ENCODE results near the gene ERC1.

ERC1 gene

GRCh38 chr12:1500095-1500801, 509.2 kb downstream of the ERC1 start:
- Histone ChIP-seq H3K27ac (no peak overlapping the region), H3K4me3 (no peak overlapping the region), H3K9ac (ENCODE audit: insufficient read length) (no peak overlapping the region), H3K9me3 (ENCODE audit: low read depth, low read length) (no peaks in the 10 kb centered on the region), H3K36me3 (ENCODE audit: insufficient read depth, low read length) (no peaks in the 10 kb centered on the region)
- TF ChIP-seq POLR2AphosphoS5 (IDR thresholded peaks at IDR 0.05; ENCODE audit: borderline replicate concordance, low read depth, low read length): no peak
- no peak for TF ChIP-seq FOXP2 (optimal IDR thresholded peaks at IDR 0.05; ENCODE audit: control extremely low read depth, extremely low read length, insufficient read depth)
- no peak for TF ChIP-seq EZH2 (IDR thresholded peaks at IDR 0.05)
- no peak for DNase-seq (ENCODE audit: low read depth, low spot score)

GRCh38 chr12:1501001-1501400, 510.0 kb downstream of the ERC1 start:
- no peak overlapping the region for H3K9ac ChIP-seq (ENCODE audit: insufficient read length)
- TF ChIP-seq FOXP2 (optimal IDR thresholded peaks at IDR 0.05; ENCODE audit: control extremely low read depth, extremely low read length, insufficient read depth) (no peak), POLR2AphosphoS5 (IDR thresholded peaks at IDR 0.05; ENCODE audit: borderline replicate concordance, low read depth, low read length) (no peak), EZH2 (IDR thresholded peaks at IDR 0.05) (no peak)
- H3K9me3 ChIP-seq (ENCODE audit: low read depth, low read length): no peaks in the 10 kb centered on the region
- no peak overlapping the region for H3K4me3 ChIP-seq
- H3K27ac ChIP-seq: no peak overlapping the region
- no peak for DNase-seq (ENCODE audit: low read depth, low spot score)
- H3K36me3 ChIP-seq (ENCODE audit: insufficient read depth, low read length): no peaks in the 10 kb centered on the region

DNA sequence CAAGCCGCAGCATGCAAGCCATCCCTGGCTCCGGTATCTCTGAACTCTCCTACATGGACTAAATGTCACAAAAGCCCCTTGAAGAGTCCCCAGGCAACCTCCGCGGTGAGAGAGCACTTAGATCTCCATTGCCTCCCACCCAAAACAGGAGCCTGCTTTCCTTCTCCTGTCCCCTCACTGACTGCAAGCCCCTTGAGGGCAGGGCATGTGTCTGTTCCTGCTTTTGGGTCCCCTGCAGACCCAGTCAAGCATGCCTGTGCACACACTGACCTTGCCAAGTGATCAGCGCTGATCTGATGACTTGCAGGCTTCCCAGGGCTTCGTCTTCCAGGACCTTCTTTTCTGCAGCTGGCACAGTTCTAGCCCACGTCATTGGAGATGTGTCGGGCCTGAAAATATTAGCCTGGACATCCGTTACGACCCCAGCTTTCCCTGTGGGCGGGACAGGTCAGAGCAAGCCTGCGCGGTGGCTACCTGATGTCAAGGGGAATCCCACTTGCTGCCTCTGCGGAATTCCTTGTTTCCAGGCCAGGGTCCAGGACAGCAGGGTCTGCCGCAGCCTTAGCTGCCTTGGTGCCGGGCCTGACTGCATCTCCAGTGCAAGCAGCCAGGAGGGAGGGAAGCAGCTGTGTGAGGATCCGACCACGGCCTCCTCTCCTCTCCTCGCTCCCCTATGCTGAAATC, 510.8 kb downstream of the ERC1 start:
- DNase-seq (ENCODE audit: low read depth, low spot score): no peak
- TF ChIP-seq POLR2AphosphoS5 (IDR thresholded peaks at IDR 0.05; ENCODE audit: borderline replicate concordance, low read depth, low read length) (no peak), EZH2 (IDR thresholded peaks at IDR 0.05) (no peak), FOXP2 (optimal IDR thresholded peaks at IDR 0.05; ENCODE audit: control extremely low read depth, extremely low read length, insufficient read depth) (no peak)
- H3K36me3 ChIP-seq (ENCODE audit: insufficient read depth, low read length): no peaks in the 10 kb centered on the region
- H3K9me3 ChIP-seq (ENCODE audit: low read depth, low read length): no peaks in the 10 kb centered on the region
- no peak overlapping the region for H3K4me3 ChIP-seq
- H3K9ac ChIP-seq (ENCODE audit: insufficient read length): no peak overlapping the region
- no peak overlapping the region for H3K27ac ChIP-seq

DNA sequence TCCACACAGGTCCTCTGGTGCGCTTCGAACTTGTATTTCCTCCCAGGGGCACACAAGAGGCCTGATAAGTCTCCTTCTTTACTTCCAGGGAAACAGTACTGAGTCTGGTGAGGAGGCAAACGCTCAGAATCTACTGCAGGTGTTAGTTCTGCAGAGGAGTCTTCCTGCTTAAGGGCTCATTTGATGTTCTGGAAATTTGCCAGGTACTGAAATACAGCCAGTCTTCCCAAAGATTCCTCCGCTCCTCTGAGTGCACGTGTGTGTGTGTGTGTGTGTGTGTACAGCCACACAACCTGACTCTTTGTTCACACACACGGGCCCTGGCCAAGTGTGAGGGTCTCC, 511.3 kb downstream of the ERC1 start:
- TF ChIP-seq POLR2AphosphoS5 (IDR thresholded peaks at IDR 0.05; ENCODE audit: borderline replicate concordance, low read depth, low read length) (no peak), FOXP2 (optimal IDR thresholded peaks at IDR 0.05; ENCODE audit: control extremely low read depth, extremely low read length, insufficient read depth) (no peak), EZH2 (IDR thresholded peaks at IDR 0.05) (no peak)
- no peaks in the 10 kb centered on the region for H3K9me3 ChIP-seq (ENCODE audit: low read depth, low read length)
- H3K36me3 ChIP-seq (ENCODE audit: insufficient read depth, low read length): no peaks in the 10 kb centered on the region
- H3K4me3 ChIP-seq: no peak overlapping the region
- H3K9ac ChIP-seq (ENCODE audit: insufficient read length): no peak overlapping the region
- no peak for DNase-seq (ENCODE audit: low read depth, low spot score)
- H3K27ac ChIP-seq: no peak overlapping the region

DNA sequence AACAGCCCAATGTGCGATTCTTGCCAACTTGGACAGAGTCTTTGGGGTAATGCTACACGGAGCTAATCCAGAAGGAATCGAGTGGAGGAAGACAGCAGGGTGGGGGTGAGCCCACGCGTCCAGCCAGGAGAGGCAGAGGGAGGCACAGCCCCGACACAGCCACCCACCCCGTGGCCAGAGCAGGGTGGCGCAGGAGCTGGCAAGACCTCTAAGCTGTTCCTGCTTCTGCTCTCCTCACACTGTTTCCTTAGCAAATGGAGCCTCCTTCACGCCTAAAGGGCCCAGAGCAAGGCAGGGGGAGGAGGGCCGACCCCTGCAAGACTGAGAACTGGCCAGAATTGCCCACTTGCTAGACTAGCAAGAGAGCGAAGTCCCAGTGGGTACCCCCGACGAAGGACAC, 511.8 kb downstream of the ERC1 start:
- H3K4me3 ChIP-seq: no peak overlapping the region
- no peak for DNase-seq (ENCODE audit: low read depth, low spot score)
- no peaks in the 10 kb centered on the region for H3K36me3 ChIP-seq (ENCODE audit: insufficient read depth, low read length)
- H3K27ac ChIP-seq: no peak overlapping the region
- no peaks in the 10 kb centered on the region for H3K9me3 ChIP-seq (ENCODE audit: low read depth, low read length)
- no peak overlapping the region for H3K9ac ChIP-seq (ENCODE audit: insufficient read length)
- TF ChIP-seq POLR2AphosphoS5 (IDR thresholded peaks at IDR 0.05; ENCODE audit: borderline replicate concordance, low read depth, low read length): no peak
- TF ChIP-seq EZH2 (IDR thresholded peaks at IDR 0.05): no peak

GRCh38 chr12:1503281-1503711, 512.3 kb downstream of the ERC1 start:
- DNase-seq (ENCODE audit: low read depth, low spot score): no peak
- H3K27ac ChIP-seq: no peak overlapping the region
- no peak overlapping the region for H3K9ac ChIP-seq (ENCODE audit: insufficient read length)
- H3K9me3 ChIP-seq (ENCODE audit: low read depth, low read length): no peaks in the 10 kb centered on the region
- H3K4me3 ChIP-seq: no peak overlapping the region
- TF ChIP-seq POLR2AphosphoS5 (IDR thresholded peaks at IDR 0.05; ENCODE audit: borderline replicate concordance, low read depth, low read length) (no peak), EZH2 (IDR thresholded peaks at IDR 0.05) (no peak), FOXP2 (optimal IDR thresholded peaks at IDR 0.05; ENCODE audit: control extremely low read depth, extremely low read length, insufficient read depth) (no peak)
- H3K36me3 ChIP-seq (ENCODE audit: insufficient read depth, low read length): no peaks in the 10 kb centered on the region

GRCh38 chr12:1504304-1504894, 513.4 kb downstream of the ERC1 start:
- Histone ChIP-seq H3K27ac (no peak overlapping the region), H3K36me3 (ENCODE audit: insufficient read depth, low read length) (no peaks in the 10 kb centered on the region), H3K4me3 (no peak overlapping the region), H3K9ac (ENCODE audit: insufficient read length) (no peak overlapping the region), H3K9me3 (ENCODE audit: low read depth, low read length) (no peaks in the 10 kb centered on the region)
- TF ChIP-seq EZH2 (IDR thresholded peaks at IDR 0.05): no peak
- no peak for TF ChIP-seq POLR2AphosphoS5 (IDR thresholded peaks at IDR 0.05; ENCODE audit: borderline replicate concordance, low read depth, low read length)
- no peak for TF ChIP-seq FOXP2 (optimal IDR thresholded peaks at IDR 0.05; ENCODE audit: control extremely low read depth, extremely low read length, insufficient read depth)
- no peak for DNase-seq (ENCODE audit: low read depth, low spot score)

- TF ChIP-seq EZH2 (IDR thresholded peaks at IDR 0.05) (no peak), FOXP2 (optimal IDR thresholded peaks at IDR 0.05; ENCODE audit: control extremely low read depth, extremely low read length, insufficient read depth) (no peak), POLR2AphosphoS5 (IDR thresholded peaks at IDR 0.05; ENCODE audit: borderline replicate concordance, low read depth, low read length) (no peak)
- no peaks in the 10 kb centered on the region for H3K36me3 ChIP-seq (ENCODE audit: insufficient read depth, low read length)
Observed at GRCh38 chr12:1504895-1505311, 513.9 kb downstream of the ERC1 start.

More at GRCh38 chr12:1504895-1505311, 513.9 kb downstream of the ERC1 start:
- Histone ChIP-seq H3K9me3 (ENCODE audit: low read depth, low read length) (no peaks in the 10 kb centered on the region), H3K9ac (ENCODE audit: insufficient read length) (no peak overlapping the region), H3K27ac (no peak overlapping the region), H3K4me3 (no peak overlapping the region)
- no peak for DNase-seq (ENCODE audit: low read depth, low spot score)
